Stimulated activated effector memory CD8-positive, alpha-beta T cell treated with anti-CD3 and anti-CD28 coated beads, Interleukin-12 subunit alpha, Interleukin-12 subunit beta, amount 100 ng/mL, for 72 hours (primary cell): Measurements from ENCODE around the gene UQCRC2.

ENCODE experiments used
- ATAC-seq: fragments of 150-1000 bp; cut with Tn5 transposase; 2 replicates; pipeline ENCODE4 v1.10.0; 2021
- DNase-seq, 2 donors: peaks; one replicate each; pipeline ENCODE4 v3.0.0; 2021 to 2022; ENCODE audit warnings: low spot score in 2 of 2
- H3K27ac Mint-ChIP-seq: one replicate; pipeline ENCODE4 v1.8.0; 2022; ENCODE audit warnings: mild to moderate bottlenecking, mixed read lengths
- H3K36me3 Mint-ChIP-seq: one replicate; pipeline ENCODE4 v1.8.0; 2022; ENCODE audit warnings: mild to moderate bottlenecking, mixed read lengths
- H3K4me1 Mint-ChIP-seq: one replicate; pipeline ENCODE4 v1.8.0; 2022; ENCODE audit warnings: mixed read lengths
- H3K4me3 Mint-ChIP-seq: one replicate; pipeline ENCODE4 v1.8.0; 2022; ENCODE audit warnings: mild to moderate bottlenecking, mixed read lengths
- H3K9me3 Mint-ChIP-seq: one replicate; pipeline ENCODE4 v1.8.0; 2022; ENCODE audit warnings: mixed read lengths

The UQCRC2 gene

GRCh38 chr16:21959050-21959449, 5.9 kb downstream of the UQCRC2 start:
- H3K36me3 Mint-ChIP-seq = peaks cover 8% of the 10 kb centered on the region

DNA sequence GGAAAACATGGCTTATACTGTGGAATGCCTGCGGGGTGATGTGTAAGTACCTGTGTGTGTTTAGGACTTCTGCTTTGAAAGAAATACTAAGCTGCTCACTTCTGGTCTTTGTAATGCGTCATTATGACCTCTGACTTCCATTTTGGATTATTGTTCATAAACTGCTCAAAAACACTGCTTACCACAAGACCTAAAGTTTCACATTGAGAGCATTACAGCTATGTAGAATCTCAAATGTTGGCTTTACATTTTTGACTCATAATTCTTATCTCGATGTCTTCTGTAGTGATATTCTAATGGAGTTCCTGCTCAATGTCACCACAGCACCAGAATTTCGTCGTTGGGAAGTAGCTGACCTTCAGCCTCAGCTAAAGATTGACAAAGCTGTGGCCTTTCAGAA, 9.3 kb downstream of the UQCRC2 start:
- no peak for DNase-seq
- no peak overlapping the region for H3K4me3 Mint-ChIP-seq
- H3K27ac Mint-ChIP-seq = no peak overlapping the region
- H3K9me3 Mint-ChIP-seq = no peaks in the 10 kb centered on the region
- no peak for ATAC-seq
- H3K4me1 Mint-ChIP-seq = peaks cover 14% of the 10 kb centered on the region
- H3K36me3 Mint-ChIP-seq = no peaks in the 10 kb centered on the region

More at GRCh38 chr16:21959050-21959449, 5.9 kb downstream of the UQCRC2 start:
- Mint-ChIP-seq H3K9me3 (no peaks in the 10 kb centered on the region), H3K4me3 (no peak overlapping the region), H3K4me1 (peaks cover 18% of the 10 kb centered on the region), H3K27ac (peak overlapping the region; percentile 48)
- ATAC-seq (peak; percentile 86), DNase-seq (no peak)

DNA sequence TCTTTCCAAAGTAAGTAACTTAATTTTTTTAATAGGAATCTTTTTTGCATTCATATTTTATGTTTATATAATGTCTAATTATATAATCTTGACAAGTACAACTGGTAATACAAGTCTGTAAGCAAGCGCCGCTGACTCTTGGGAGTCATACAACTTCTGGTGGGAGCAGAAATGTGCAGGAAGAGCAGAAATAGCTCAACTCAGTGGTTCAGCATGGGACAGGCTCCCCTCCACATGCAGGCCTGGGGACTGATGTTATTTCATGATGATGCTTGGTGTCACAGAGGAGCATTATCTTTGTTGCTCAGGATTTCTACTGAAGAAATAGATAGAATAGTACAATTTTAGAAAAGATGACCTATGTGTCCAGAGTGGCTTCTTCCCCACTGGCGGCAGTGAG, 10.7 kb downstream of the UQCRC2 start:
- DNase-seq = no peak
- ATAC-seq = no peak
- H3K4me3 Mint-ChIP-seq = no peak overlapping the region
- H3K4me1 Mint-ChIP-seq = peaks cover 8% of the 10 kb centered on the region
- no peaks in the 10 kb centered on the region for H3K9me3 Mint-ChIP-seq
- H3K27ac Mint-ChIP-seq = no peak overlapping the region
- no peaks in the 10 kb centered on the region for H3K36me3 Mint-ChIP-seq

GRCh38 chr16:21964353-21964752, 11.2 kb downstream of the UQCRC2 start:
- Mint-ChIP-seq H3K27ac (no peak overlapping the region), H3K36me3 (no peaks in the 10 kb centered on the region), H3K9me3 (no peaks in the 10 kb centered on the region), H3K4me3 (no peak overlapping the region), H3K4me1 (peaks cover 3% of the 10 kb centered on the region)
- no peak for ATAC-seq
- no peak for DNase-seq

DNA sequence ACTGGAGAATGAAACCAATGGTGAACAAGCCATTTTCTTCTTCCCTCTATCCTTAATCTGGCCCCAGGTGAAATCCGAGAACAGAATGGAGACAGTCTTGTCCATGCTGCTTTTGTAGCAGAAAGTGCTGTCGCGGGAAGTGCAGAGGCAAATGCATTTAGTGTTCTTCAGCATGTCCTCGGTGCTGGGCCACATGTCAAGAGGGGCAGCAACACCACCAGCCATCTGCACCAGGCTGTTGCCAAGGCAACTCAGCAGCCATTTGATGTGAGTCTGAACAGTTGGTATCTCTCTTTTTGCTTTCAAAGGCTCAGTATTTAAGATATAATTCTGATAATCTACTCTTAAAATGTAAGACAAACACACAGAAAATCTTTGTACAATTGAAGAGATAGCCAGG, 18.7 kb downstream of the UQCRC2 start:
- no peaks in the 10 kb centered on the region for H3K9me3 Mint-ChIP-seq
- DNase-seq (no peak), ATAC-seq (no peak)
- no peaks in the 10 kb centered on the region for H3K36me3 Mint-ChIP-seq
- no peaks in the 10 kb centered on the region for H3K4me1 Mint-ChIP-seq
- H3K4me3 Mint-ChIP-seq = no peak overlapping the region
- H3K27ac Mint-ChIP-seq = no peak overlapping the region

DNA sequence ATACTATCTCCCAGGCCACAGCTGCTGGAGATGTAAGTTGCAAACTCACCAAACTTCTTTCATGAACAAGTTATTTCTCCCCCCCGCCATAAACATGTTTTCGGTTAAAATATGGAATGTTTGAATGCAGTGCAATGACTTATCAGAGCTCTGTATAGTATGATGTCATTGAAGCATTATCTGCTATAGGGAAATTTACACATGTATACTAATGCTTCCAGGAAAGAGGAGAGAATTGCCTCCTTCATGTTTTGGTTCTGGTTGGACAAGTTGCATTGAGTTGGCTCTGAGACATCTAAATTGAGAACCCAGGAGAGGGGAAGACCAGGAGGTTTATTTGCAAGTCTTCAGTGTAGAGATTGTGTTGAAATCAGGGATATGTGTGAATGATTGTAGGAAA, 20.8 kb downstream of the UQCRC2 start:
- no peak for ATAC-seq
- Mint-ChIP-seq H3K4me1 (no peaks in the 10 kb centered on the region), H3K36me3 (no peaks in the 10 kb centered on the region), H3K27ac (no peak overlapping the region), H3K9me3 (no peaks in the 10 kb centered on the region), H3K4me3 (no peak overlapping the region)
- no peak for DNase-seq

DNA sequence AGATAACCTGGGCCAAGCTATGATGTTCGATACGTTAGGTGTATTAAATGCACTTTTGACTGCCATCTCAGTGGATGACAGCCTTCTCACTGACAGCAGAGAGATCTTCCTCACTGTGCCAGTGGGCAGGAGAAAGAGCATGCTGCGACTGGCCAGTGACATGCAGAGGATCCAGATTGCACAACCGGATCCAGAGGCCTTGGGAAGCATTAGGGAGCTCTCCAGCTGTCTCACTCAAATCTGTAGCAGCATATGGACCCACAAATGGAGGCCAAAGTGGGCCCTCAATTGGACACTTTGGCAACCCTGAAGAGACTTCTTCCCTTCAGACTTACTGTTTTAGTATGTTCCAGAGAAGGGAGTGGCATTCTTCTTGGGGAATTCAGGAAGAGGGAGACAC, 26.9 kb downstream of the UQCRC2 start:
- Mint-ChIP-seq H3K27ac (peak overlapping the region; percentile 15), H3K4me3 (no peak overlapping the region), H3K9me3 (no peaks in the 10 kb centered on the region), H3K36me3 (no peaks in the 10 kb centered on the region), H3K4me1 (no peaks in the 10 kb centered on the region)
- ATAC-seq = no peak
- DNase-seq = no peak

- no peak overlapping the region for H3K4me3 Mint-ChIP-seq
- peak overlapping the region; percentile 58 for H3K27ac Mint-ChIP-seq
- DNase-seq (no peak), ATAC-seq (no peak)
- peaks cover 13% of the 10 kb centered on the region for H3K36me3 Mint-ChIP-seq
- H3K9me3 Mint-ChIP-seq = no peaks in the 10 kb centered on the region
- no peaks in the 10 kb centered on the region for H3K4me1 Mint-ChIP-seq
Measured at GRCh38 chr16:21982108-21982507, 28.9 kb downstream of the UQCRC2 start.

DNA sequence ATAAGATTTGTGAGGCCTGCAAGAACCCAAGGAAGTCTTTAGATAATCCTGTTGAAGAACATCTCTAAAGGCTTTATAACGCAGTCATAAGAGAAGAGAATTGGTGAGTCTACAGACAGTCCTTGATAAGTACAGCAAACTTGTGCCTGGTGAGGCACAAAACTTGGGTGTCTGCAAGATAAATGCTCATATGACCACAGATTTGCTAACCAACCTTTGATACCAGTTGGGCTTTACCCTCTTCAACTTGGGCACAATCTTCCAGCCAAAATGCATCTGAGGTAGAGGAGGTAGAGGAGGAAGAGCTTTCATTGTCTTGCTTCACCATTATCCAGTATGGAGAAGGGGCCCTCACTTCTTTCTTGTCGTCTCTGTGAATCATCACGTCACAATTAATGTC, 30.9 kb downstream of the UQCRC2 start:
- Mint-ChIP-seq H3K27ac (no peak overlapping the region), H3K36me3 (peaks cover 13% of the 10 kb centered on the region)

DNA sequence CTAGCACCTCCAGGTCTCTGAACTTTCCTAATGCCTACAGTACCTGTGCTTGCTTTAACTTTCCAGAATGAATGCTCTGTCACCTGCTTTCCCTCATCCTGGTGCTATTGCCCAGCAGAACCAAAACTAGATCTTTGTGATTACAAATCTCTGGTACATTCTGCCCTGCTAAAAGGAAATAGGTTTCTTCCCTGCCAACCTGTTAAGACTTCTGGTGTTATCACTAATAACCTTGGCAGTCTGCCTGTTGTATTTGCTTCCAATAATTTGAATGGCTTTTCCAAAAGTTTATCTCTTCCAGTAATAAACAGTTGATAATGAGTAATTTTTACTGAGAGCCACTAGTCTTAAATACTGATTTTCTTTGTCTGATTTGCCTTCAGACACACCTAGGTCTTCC, 32.4 kb downstream of the UQCRC2 start:
- Mint-ChIP-seq H3K27ac (peak overlapping the region; percentile 1), H3K36me3 (peaks cover 13% of the 10 kb centered on the region), H3K4me3 (no peak overlapping the region), H3K9me3 (no peaks in the 10 kb centered on the region), H3K4me1 (peaks cover 11% of the 10 kb centered on the region)
- DNase-seq = no peak
- ATAC-seq = no peak

More for the DNA sequence above, 30.9 kb downstream of the UQCRC2 start:
- peaks cover 7% of the 10 kb centered on the region for H3K4me1 Mint-ChIP-seq
- H3K9me3 Mint-ChIP-seq = no peaks in the 10 kb centered on the region
- ATAC-seq = no peak
- H3K4me3 Mint-ChIP-seq = no peak overlapping the region
- DNase-seq = no peak

DNA sequence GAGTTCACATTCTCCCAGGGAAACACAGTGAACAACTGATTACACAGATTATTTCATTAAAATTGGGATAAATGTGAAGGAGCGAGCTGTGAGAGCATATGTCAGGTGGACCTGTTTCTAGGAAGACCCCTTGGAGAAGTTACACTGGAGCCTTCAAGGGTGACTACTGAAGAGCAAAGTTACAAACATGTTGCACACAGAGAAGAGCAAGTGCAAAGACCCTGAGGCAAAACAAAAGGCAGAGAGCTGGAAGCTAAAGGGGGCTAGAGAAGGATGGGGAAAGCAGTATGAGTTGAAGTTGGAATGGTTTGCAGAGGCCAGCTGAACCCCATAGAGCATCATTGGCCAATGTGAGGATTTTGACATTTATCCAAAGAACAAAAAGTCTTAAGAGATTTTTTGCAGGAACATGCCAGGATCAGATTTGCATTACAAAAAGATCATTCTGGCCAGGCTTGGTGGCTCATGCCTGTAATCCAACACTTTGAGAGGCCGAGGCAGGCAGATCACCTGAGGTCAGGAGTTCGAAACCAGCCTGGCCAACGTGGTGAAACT, 33.6 kb downstream of the UQCRC2 start:
- DNase-seq (no peak), ATAC-seq (no peak)
- Mint-ChIP-seq H3K9me3 (no peaks in the 10 kb centered on the region), H3K4me1 (peaks cover 23% of the 10 kb centered on the region), H3K27ac (peak overlapping the region; percentile 1), H3K4me3 (no peak overlapping the region), H3K36me3 (peaks cover 13% of the 10 kb centered on the region)

DNA sequence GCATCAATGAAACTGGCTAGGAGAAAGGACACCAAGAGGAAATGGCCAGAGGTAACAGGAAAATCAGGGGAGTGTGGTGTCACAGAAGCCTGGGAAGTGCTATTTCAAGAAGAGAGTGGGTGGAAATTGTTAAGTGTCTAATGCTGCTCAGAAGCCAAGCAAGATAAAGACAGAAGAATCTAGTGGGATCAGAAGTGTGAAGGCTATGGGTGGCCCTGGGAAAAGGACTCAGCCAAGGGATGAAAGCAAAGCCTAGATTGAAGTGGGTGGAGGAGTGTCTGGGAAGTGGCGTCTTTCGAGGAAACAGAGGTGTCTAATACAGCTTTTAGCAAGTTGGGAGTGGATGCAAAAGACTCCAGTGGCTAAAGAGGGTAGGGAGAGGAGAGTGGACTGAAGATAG, 34.3 kb downstream of the UQCRC2 start:
- peak overlapping the region; percentile 20 for H3K27ac Mint-ChIP-seq
- DNase-seq (no peak), ATAC-seq (no peak)
- no peaks in the 10 kb centered on the region for H3K9me3 Mint-ChIP-seq
- peaks cover 13% of the 10 kb centered on the region for H3K36me3 Mint-ChIP-seq
- H3K4me3 Mint-ChIP-seq = no peak overlapping the region
- peaks cover 26% of the 10 kb centered on the region for H3K4me1 Mint-ChIP-seq

DNA sequence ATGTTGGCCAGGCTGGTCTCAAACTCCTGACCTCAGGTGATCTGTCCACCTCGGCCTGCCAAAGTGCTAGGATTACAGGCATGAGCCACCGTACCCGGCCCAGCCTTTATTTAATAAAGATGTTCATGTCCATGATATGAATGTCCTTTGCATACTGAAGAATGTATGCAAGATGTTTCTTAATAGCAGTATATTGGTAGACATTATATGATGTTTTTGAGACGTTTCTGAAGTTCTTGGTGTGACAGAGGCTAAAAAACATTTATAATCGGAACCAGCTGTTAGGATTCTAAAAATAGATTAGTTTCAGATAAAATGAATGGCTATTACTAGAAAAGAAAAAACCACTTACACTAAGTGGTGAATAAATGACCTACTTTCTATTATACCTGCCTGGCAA, 36.0 kb downstream of the UQCRC2 start:
- no peak for ATAC-seq
- Mint-ChIP-seq H3K9me3 (no peaks in the 10 kb centered on the region), H3K4me1 (peaks cover 26% of the 10 kb centered on the region), H3K36me3 (peaks cover 13% of the 10 kb centered on the region), H3K4me3 (no peak overlapping the region), H3K27ac (no peak overlapping the region)
- DNase-seq = no peak

- peaks cover 13% of the 10 kb centered on the region for H3K36me3 Mint-ChIP-seq
- no peak overlapping the region for H3K4me3 Mint-ChIP-seq
- H3K27ac Mint-ChIP-seq = peak overlapping the region; percentile 23
- DNase-seq (no peak), ATAC-seq (no peak)
- H3K4me1 Mint-ChIP-seq = peaks cover 26% of the 10 kb centered on the region
- no peaks in the 10 kb centered on the region for H3K9me3 Mint-ChIP-seq
Measured at GRCh38 chr16:21989751-21990150, 36.6 kb downstream of the UQCRC2 start.

DNA sequence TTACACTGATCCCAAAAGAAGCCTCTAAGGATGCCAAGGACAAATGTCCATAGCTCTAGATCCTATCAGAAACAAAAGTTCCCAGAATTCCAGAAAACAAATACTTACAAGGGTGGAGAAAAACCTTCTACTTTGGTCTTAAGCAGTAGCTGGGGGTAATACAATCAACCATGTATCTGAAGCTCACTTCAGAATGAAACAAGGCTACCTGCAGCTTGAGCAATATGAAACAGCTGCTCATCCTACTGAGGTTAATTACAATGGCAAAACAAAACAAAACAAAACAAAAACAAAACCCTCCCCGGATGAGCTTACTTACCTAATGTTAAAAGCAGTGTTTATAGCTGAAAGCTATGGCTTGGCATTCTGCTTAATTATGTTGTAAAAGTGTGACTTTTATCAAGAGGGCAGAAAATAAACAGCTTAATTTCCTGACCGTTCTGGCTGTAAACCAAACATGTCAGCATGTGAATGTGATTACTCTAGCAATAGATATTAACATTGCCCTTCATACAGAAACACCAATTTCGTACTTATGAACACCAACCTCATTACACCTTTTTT, 37.3 kb downstream of the UQCRC2 start:
- peak overlapping the region; percentile 23 for H3K27ac Mint-ChIP-seq

GRCh38 chr16:21991621-21992020, 38.5 kb downstream of the UQCRC2 start:
- DNase-seq (no peak), ATAC-seq (peak; percentile 19)
- no peaks in the 10 kb centered on the region for H3K36me3 Mint-ChIP-seq
- H3K4me3 Mint-ChIP-seq = no peak overlapping the region
- H3K4me1 Mint-ChIP-seq = peaks cover 26% of the 10 kb centered on the region
- H3K9me3 Mint-ChIP-seq = no peaks in the 10 kb centered on the region
- H3K27ac Mint-ChIP-seq = no peak overlapping the region

More for the DNA sequence above, 37.3 kb downstream of the UQCRC2 start:
- no peak overlapping the region for H3K4me3 Mint-ChIP-seq
- H3K4me1 Mint-ChIP-seq = peaks cover 26% of the 10 kb centered on the region
- no peaks in the 10 kb centered on the region for H3K9me3 Mint-ChIP-seq
- ATAC-seq (no peak), DNase-seq (no peak)
- peaks cover 10% of the 10 kb centered on the region for H3K36me3 Mint-ChIP-seq
